ENCODE data around the gene TSC22D1.

Gene TSC22D1

GRCh38 chr13:44400736-44401135 is 175.4 kb downstream of the TSC22D1 start:
- DNase-seq = no peak

- DNase-seq = no peak
Measured at GRCh38 chr13:44399074-44399473, 177.1 kb downstream of the TSC22D1 start.

GRCh38 chr13:44398606-44399005 is 177.5 kb downstream of the TSC22D1 start:
- DNase-seq = no peak

GRCh38 chr13:44397766-44398223 is 178.3 kb downstream of the TSC22D1 start:
- no peak for DNase-seq

- DNase-seq = no peak
Measured at GRCh38 chr13:44396701-44397580, 179.2 kb downstream of the TSC22D1 start.

GRCh38 chr13:44395976-44396694 is 180.0 kb downstream of the TSC22D1 start:
- no peak for DNase-seq

GRCh38 chr13:44394658-44395057 is 181.5 kb downstream of the TSC22D1 start:
- DNase-seq = no peak

GRCh38 chr13:44393391-44393790 is 182.7 kb downstream of the TSC22D1 start:
- no peak for DNase-seq

- no peak for DNase-seq
Measured at GRCh38 chr13:44389876-44390275, 186.3 kb downstream of the TSC22D1 start.

GRCh38 chr13:44389060-44389666 is 187.0 kb downstream of the TSC22D1 start:
- DNase-seq = no peak

- no peak for DNase-seq
Measured at GRCh38 chr13:44388427-44389059, 187.6 kb downstream of the TSC22D1 start.

GRCh38 chr13:44386913-44387556 is 189.1 kb downstream of the TSC22D1 start:
- no peak for DNase-seq

GRCh38 chr13:44385847-44386246 is 190.3 kb downstream of the TSC22D1 start:
- DNase-seq = no peak

GRCh38 chr13:44385401-44385800 is 190.7 kb downstream of the TSC22D1 start:
- no peak for DNase-seq

- no peak for DNase-seq
Measured at GRCh38 chr13:44384778-44385177, 191.4 kb downstream of the TSC22D1 start.

- no peak for DNase-seq
Measured at GRCh38 chr13:44383945-44384344, 192.2 kb downstream of the TSC22D1 start.

GRCh38 chr13:44382635-44383145 is 193.4 kb downstream of the TSC22D1 start:
- no peak for DNase-seq

All from CD4-positive, alpha-beta T cell treated with Interferon gamma for 1 hour (primary cell).